Measurements from ENCODE around the gene PCDH20. TPM values are rescaled to one million over a fixed set of nuclear protein-coding genes. Genes with fewer than 3 reads are reported as not detected.

The PCDH20 gene
- total and polyA plus RNA-seq, 2 experiments from 2014 or later = 1.3 to 2.8 TPM

DNA sequence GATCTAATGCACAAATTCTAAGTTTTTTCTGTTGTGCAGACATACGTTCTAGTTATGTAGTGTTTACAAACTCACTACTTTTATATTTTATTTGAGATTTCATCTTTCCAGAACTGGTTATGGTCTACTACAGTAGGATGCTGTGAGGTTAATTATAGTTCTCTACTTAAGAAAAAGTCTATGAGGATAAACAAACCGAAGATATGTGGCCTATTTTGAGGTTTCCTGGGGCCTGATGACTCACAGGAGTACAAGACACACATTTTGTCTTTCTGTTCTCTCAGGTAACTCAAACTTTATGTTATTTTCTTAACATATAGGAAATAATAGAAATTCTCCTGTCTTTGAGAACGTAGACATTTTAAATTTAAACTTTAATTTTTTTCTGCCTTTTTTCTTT is 45.1 kb downstream of the PCDH20 start:
- H3K27ac ChIP-seq (ENCODE audit: low read depth) = no peak overlapping the region
- Mint-ChIP-seq H3K4me1 (no peaks in the 10 kb centered on the region), H3K4me3 (no peak overlapping the region), H3K27me3 (ENCODE audit: insufficient read depth, low read depth, poor library complexity) (no peaks in the 10 kb centered on the region), H3K36me3 (ENCODE audit: low read depth) (no peaks in the 10 kb centered on the region), H3K27ac (no peak overlapping the region), H3K9me3 (no peaks in the 10 kb centered on the region; the same call in 2 of the 3 replicates)
- no peaks in the 10 kb centered on the region for H4K20me1 ChIP-seq (replicated peaks; ENCODE audit: insufficient read depth)
- H3K4me3 ChIP-seq = no peak overlapping the region
- H3K4me1 ChIP-seq (ENCODE audit: insufficient read depth) = no peaks in the 10 kb centered on the region
- DNase-seq (ENCODE audit: low spot score) (no peak), ATAC-seq (no peak)
- no peaks in the 10 kb centered on the region for H3K9me2 ChIP-seq (ENCODE audit: insufficient read depth)
- H3K27me3 ChIP-seq (ENCODE audit: insufficient read depth) = no peaks in the 10 kb centered on the region
- H2AFZ ChIP-seq = no peak overlapping the region
- no peaks in the 10 kb centered on the region for H3F3A ChIP-seq (replicated peaks; ENCODE audit: low read depth)
- H3K4me2 ChIP-seq = no peak overlapping the region
- no peak for TF ChIP-seq ZNF462 (CRISPR knock-in tag; IDR thresholded peaks at IDR 0.05)
- TF ChIP-seq CREB1 (CRISPR knock-in tag; IDR thresholded peaks at IDR 0.05; ENCODE audit: low read depth) = no peak
- TF ChIP-seq ZNF331 (CRISPR knock-in tag; IDR thresholded peaks at IDR 0.05; ENCODE audit: low read depth) = no peak
- TF ChIP-seq ZNF114 (CRISPR knock-in tag; IDR thresholded peaks at IDR 0.05) = no peak
- TF ChIP-seq JUNB (IDR thresholded peaks at IDR 0.05; ENCODE audit: unreplicated experiment) = no peak
- no peak for TF ChIP-seq EZH2phosphoT487 (IDR thresholded peaks at IDR 0.05; ENCODE audit: unreplicated experiment)
- TF ChIP-seq EZH2 (IDR thresholded peaks at IDR 0.05; ENCODE audit: low read depth, unreplicated experiment) = no peak
- TF ChIP-seq, protein P1, sequence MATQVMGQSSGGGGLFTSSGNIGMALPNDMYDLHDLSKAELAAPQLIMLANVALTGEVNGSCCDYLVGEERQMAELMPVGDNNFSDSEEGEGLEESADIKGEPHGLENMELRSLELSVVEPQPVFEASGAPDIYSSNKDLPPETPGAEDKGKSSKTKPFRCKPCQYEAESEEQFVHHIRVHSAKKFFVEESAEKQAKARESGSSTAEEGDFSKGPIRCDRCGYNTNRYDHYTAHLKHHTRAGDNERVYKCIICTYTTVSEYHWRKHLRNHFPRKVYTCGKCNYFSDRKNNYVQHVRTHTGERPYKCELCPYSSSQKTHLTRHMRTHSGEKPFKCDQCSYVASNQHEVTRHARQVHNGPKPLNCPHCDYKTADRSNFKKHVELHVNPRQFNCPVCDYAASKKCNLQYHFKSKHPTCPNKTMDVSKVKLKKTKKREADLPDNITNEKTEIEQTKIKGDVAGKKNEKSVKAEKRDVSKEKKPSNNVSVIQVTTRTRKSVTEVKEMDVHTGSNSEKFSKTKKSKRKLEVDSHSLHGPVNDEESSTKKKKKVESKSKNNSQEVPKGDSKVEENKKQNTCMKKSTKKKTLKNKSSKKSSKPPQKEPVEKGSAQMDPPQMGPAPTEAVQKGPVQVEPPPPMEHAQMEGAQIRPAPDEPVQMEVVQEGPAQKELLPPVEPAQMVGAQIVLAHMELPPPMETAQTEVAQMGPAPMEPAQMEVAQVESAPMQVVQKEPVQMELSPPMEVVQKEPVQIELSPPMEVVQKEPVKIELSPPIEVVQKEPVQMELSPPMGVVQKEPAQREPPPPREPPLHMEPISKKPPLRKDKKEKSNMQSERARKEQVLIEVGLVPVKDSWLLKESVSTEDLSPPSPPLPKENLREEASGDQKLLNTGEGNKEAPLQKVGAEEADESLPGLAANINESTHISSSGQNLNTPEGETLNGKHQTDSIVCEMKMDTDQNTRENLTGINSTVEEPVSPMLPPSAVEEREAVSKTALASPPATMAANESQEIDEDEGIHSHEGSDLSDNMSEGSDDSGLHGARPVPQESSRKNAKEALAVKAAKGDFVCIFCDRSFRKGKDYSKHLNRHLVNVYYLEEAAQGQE (IDR thresholded peaks at IDR 0.05; ENCODE audit: unreplicated experiment) = no peak
- TF ChIP-seq NANOG (IDR thresholded peaks at IDR 0.05; ENCODE audit: borderline replicate concordance) = no peak
- TF ChIP-seq, protein P2, sequence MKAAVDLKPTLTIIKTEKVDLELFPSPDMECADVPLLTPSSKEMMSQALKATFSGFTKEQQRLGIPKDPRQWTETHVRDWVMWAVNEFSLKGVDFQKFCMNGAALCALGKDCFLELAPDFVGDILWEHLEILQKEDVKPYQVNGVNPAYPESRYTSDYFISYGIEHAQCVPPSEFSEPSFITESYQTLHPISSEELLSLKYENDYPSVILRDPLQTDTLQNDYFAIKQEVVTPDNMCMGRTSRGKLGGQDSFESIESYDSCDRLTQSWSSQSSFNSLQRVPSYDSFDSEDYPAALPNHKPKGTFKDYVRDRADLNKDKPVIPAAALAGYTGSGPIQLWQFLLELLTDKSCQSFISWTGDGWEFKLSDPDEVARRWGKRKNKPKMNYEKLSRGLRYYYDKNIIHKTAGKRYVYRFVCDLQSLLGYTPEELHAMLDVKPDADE (IDR thresholded peaks at IDR 0.05) = no peak
- H3K36me3 ChIP-seq (ENCODE audit: insufficient read depth) = no peaks in the 10 kb centered on the region
- no peaks in the 10 kb centered on the region for H3K79me2 ChIP-seq (replicated peaks; ENCODE audit: insufficient read depth)
